Panc1 (cell line): ENCODE measurements around the gene UFD1. TPM values are rescaled to one million over a fixed set of nuclear protein-coding genes. Genes with fewer than 3 reads are reported as not detected.

Experiments used
- ATAC-seq: fragments of 200-7000 bp; cut with Tn5 transposase; 2 replicates; pipeline ENCODE4 v1.9.1; 2020; ENCODE audit warnings: mild to moderate bottlenecking, moderate library complexity
- BruUV-seq: library from RNA; stranded (reverse); fragments of 400-500 nt; replicated peaks from 2 replicates; lab custom pipeline; 2021; lab: Mats Ljungman, UMichigan
- CTCF ChIA-PET: fragments of 300-600 bp; sonication (Branson Sonifier 250); formaldehyde crosslinking; loops from one replicate; lab custom pipeline; 2022; ENCODE audit warnings: antibody characterized with exemption; lab: Charles Lee
- POLR2A ChIA-PET: fragments of 300-600 bp; sonication (Branson Sonifier 250); formaldehyde crosslinking; loops from one replicate; lab custom pipeline; 2022; ENCODE audit warnings: antibody characterized with exemption; lab: Charles Lee
- DNase-seq: peaks from one replicate; pipeline ENCODE4 v3.0.0-alpha.2; 2010; ENCODE audit warnings: low read depth, low spot score
- H3K27ac ChIP-seq: 2 replicates; pipeline ENCODE4 v1.5.1; 2011; ENCODE audit warnings: mild to moderate bottlenecking, low read length, inconsistent platforms
- H3K27me3 ChIP-seq: fragments of 200-500 bp; sonication (Bioruptor generic); 2 replicates; pipeline ENCODE4 v1.6.0; 2014; ENCODE audit warnings: low read length, inconsistent platforms; ENCODE audit not compliant: control insufficient read depth, insufficient read depth
- H3K36me3 ChIP-seq: fragments of 200-500 bp; sonication (Bioruptor generic); 2 replicates; pipeline ENCODE4 v1.5.1; 2014; ENCODE audit warnings: inconsistent platforms, mild to moderate bottlenecking, low read length, moderate library complexity; ENCODE audit not compliant: control insufficient read depth, insufficient read depth
- H3K4me1 ChIP-seq: 2 replicates; pipeline ENCODE4 v1.5.1; 2011; ENCODE audit warnings: inconsistent platforms, mild to moderate bottlenecking, low read length, moderate library complexity; ENCODE audit not compliant: control insufficient read depth, insufficient read depth
- H3K4me3 ChIP-seq, 2 experiments: 2 replicates each; pipeline ENCODE4 v1.5.1; 2011 to 2012; ENCODE audit warnings: low read depth in 2 of 2, low read length in 2 of 2, mild to moderate bottlenecking in 2 of 2, inconsistent platforms in 1 of 2, moderate library complexity in 1 of 2
- H3K9me3 ChIP-seq: fragments of 200-500 bp; sonication (Bioruptor generic); 2 replicates; pipeline ENCODE4 v1.5.1; 2014; ENCODE audit warnings: low read depth, mild to moderate bottlenecking, inconsistent platforms, low read length, moderate library complexity; ENCODE audit not compliant: control insufficient read depth, insufficient read depth
- CTCF ChIP-seq: fragments of 450-650 bp; IDR thresholded peaks from 2 replicates; pipeline ENCODE4 v1.5.1; 2017; ENCODE audit warnings: mild to moderate bottlenecking
- POLR2AphosphoS5 ChIP-seq: IDR thresholded peaks from 2 replicates; pipeline ENCODE4 v1.6.1; 2012; ENCODE audit warnings: mild to moderate bottlenecking, low read depth, low read length, moderate library complexity
- SIN3A ChIP-seq: IDR thresholded peaks from 2 replicates; pipeline ENCODE4 v1.6.1; 2012; ENCODE audit warnings: low read depth, mild to moderate bottlenecking, low read length, moderate library complexity, borderline replicate concordance; ENCODE audit not compliant: insufficient read depth
- TCF7L2 ChIP-seq: IDR thresholded peaks from 2 replicates; pipeline ENCODE4 v1.6.1; 2011; ENCODE audit warnings: mild to moderate bottlenecking, low read depth, low read length, inconsistent platforms
- in situ Hi-C: cut with HindIII; loops from 2 replicates; pipeline ENCODE4 v1.10.0; 2016; ENCODE audit warnings: low sequenced_read_pairs, low pct_unique_long_range_greater_than_20kb
- intact Hi-C: fragments of 100-400 bp; cut with micrococcal nuclease; formaldehyde crosslinking; loops from one replicate; pipeline ENCODE4 v1.10.0; 2022; ENCODE audit not compliant: unreplicated experiment
- total RNA-seq: library from RNA; stranded (reverse); gene quantifications from one replicate; pipeline ENCODE4 v1.2.1, GENCODE V29; 2021; ENCODE audit not compliant: unreplicated experiment
- TF ChIP-seq, protein P1 (sequence below), 2 experiments: IDR thresholded peaks; 2 replicates each; pipeline ENCODE4 v1.6.1; 2011 to 2012; ENCODE audit warnings: low read depth in 2 of 2, control low read depth in 1 of 2, low read length in 1 of 2, mild to moderate bottlenecking in 1 of 2, moderate library complexity in 1 of 2; ENCODE audit not compliant: insufficient read depth in 1 of 2

The UFD1 gene
- total RNA-seq, 1 experiment from 2014 or later: 82.8 TPM

DNA sequence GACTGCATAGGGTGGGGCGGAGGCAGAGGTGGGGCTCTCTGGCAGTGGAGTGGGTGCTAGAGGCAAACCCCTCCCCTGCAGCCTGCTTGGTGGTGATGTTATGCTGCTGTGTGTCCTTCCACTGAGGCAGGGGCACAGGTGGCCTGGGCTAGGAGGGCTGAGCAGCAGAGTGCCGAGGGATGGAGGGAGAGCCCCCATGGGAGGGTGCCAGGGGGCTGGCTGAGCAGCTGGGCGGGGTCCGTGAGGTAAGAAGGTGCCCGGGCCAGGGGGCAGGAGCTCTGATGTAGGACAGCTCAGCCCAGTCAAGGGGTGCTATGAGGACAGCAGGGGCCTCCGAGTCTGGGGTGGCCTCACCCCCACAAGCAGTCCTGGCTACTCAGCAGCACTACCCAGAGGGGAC lies 41.0 kb upstream of the UFD1 start:
- ChIA-PET CTCF (no interaction called here), POLR2A (interaction anchor here (0.6 kb wide), 1 partner anchor 65 kb away, joined by 3 read pairs; no protein-coding TSS in a partner anchor)
- Histone ChIP-seq H3K27ac (no peak overlapping the region), H3K4me1 (no peaks in the 10 kb centered on the region), H3K9me3 (no peaks in the 10 kb centered on the region), H3K4me3 (no peak overlapping the region), H3K36me3 (no peaks in the 10 kb centered on the region), H3K27me3 (no peaks in the 10 kb centered on the region)
- BruUV-seq: no TSS peak
- DNase-seq (no peak), ATAC-seq (no peak)
- TF ChIP-seq, protein P1, sequence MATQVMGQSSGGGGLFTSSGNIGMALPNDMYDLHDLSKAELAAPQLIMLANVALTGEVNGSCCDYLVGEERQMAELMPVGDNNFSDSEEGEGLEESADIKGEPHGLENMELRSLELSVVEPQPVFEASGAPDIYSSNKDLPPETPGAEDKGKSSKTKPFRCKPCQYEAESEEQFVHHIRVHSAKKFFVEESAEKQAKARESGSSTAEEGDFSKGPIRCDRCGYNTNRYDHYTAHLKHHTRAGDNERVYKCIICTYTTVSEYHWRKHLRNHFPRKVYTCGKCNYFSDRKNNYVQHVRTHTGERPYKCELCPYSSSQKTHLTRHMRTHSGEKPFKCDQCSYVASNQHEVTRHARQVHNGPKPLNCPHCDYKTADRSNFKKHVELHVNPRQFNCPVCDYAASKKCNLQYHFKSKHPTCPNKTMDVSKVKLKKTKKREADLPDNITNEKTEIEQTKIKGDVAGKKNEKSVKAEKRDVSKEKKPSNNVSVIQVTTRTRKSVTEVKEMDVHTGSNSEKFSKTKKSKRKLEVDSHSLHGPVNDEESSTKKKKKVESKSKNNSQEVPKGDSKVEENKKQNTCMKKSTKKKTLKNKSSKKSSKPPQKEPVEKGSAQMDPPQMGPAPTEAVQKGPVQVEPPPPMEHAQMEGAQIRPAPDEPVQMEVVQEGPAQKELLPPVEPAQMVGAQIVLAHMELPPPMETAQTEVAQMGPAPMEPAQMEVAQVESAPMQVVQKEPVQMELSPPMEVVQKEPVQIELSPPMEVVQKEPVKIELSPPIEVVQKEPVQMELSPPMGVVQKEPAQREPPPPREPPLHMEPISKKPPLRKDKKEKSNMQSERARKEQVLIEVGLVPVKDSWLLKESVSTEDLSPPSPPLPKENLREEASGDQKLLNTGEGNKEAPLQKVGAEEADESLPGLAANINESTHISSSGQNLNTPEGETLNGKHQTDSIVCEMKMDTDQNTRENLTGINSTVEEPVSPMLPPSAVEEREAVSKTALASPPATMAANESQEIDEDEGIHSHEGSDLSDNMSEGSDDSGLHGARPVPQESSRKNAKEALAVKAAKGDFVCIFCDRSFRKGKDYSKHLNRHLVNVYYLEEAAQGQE (IDR thresholded peaks at IDR 0.05; ENCODE audit: insufficient read depth in 1 of 2, low read depth in 2 of 2, low read length in 1 of 2): no peak
- TF ChIP-seq CTCF (no peak), SIN3A (no peak), POLR2AphosphoS5 (no peak), TCF7L2 (no peak)
- in situ Hi-C loops (no loop called here), intact Hi-C loops (loop anchor here (10.0 kb wide), 1 partner anchor 105 kb away; no protein-coding TSS in a partner anchor)

DNA sequence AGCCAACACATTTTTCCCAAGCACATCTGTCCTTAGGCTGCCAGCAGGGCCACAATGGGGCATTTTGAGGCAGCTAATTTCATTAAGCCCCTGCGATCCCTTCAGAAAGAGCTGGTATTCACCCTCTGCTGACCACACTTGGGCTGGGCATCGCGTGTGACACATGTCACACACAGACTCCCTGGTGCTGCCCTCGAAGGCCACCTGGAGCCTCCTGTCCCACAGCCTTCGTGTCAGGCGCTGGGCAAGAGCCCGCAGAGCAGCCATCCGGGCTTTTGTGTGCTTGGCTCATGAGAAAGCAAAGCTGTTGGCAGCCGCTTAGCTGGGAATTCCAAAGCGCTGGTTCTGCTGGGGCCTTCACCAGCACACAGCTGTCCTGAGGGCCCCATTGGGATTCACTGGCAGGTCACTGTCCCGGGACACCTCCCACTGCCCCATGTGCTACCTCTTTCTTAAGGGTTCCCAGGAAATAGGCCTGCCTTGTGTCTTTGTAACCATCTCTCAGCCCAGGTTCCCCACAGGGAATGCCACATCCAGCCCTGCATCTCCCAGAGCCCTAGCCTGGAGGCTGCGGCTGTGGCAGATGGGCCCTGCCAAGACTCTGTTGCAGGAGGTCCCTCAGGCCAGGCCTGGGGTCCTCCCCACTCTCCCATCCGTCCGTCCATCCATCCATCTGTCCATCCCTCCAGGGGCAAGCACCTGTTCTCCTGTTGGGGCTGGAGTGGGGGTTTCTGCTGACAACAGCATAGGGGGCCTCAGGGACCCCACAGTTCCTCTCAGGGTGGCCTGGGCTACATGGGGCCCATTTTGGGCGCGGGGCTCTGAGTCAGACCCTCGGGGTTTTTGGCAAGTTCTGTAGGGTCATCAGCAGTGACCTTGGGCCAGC lies 40.3 kb upstream of the UFD1 start:
- intact Hi-C loops (no loop called here), in situ Hi-C loops (no loop called here)
- H3K27ac ChIP-seq: no peak overlapping the region
- no peaks in the 10 kb centered on the region for H3K9me3 ChIP-seq
- H3K4me3 ChIP-seq: no peak overlapping the region
- TF ChIP-seq CTCF: no peak
- ChIA-PET CTCF (no interaction called here), POLR2A (interaction anchor here (0.6 kb wide), 1 partner anchor 66 kb away, joined by 3 read pairs; no protein-coding TSS in a partner anchor)
- no peak for ATAC-seq
- no peaks in the 10 kb centered on the region for H3K27me3 ChIP-seq
- BruUV-seq: no TSS peak
- DNase-seq: no peak
- no peaks in the 10 kb centered on the region for H3K4me1 ChIP-seq
- no peaks in the 10 kb centered on the region for H3K36me3 ChIP-seq
